ENCODE results near the gene RBBP8.

RBBP8 gene

DNA sequence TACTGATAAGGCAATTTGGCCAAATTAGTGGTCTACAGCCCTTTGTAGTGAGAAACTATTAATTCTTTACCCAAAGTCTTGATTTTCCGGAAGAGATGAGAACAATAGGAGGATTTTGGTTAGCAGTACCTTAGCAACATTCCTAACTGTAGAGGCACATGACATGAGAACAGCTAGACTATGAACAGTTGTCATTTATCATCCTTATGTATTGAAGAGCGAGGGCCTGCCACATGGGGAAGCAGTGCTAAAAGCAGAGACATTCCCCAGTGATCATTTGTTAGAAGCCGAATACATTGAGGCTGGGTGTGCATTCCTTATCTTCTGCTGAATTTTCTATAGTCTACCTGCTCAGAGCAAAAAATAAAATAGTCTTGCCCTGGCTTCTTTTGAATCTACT, 65.2 kb downstream of the RBBP8 start:
- DNase-seq (ENCODE audit: low spot score) = no peak

DNA sequence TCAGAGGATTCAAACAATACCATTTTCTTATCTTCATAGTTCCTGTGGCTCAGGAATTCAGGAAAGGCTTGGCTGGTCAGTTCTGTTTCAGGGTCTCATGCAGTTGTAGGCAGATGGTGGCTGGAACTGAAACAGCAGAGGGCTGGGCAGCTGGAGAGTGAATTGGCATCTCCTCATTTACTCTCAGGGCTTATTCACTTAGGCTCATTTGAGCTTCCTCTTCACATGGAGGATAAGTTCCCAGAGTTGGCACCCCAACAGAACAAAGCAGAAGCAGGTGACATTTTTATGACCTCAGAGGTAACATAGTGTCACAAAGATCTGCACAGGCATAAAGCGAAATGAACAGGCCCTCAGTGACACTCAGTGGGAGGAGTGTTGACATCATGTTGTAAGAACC, 66.1 kb downstream of the RBBP8 start:
- DNase-seq (ENCODE audit: low spot score) = no peak

- no peak for DNase-seq (ENCODE audit: low spot score)
Measured at GRCh38 chr18:22999647-23000046, 66.5 kb downstream of the RBBP8 start.

- no peak for DNase-seq (ENCODE audit: low spot score)
Measured at GRCh38 chr18:23003289-23003688, 70.2 kb downstream of the RBBP8 start.

GRCh38 chr18:23012249-23012648, 79.1 kb downstream of the RBBP8 start:
- DNase-seq (ENCODE audit: low spot score) = no peak

- DNase-seq (ENCODE audit: low spot score) = no peak
Measured at GRCh38 chr18:23020555-23021294, 87.6 kb downstream of the RBBP8 start.

- no peak for DNase-seq (ENCODE audit: low spot score)
Measured at GRCh38 chr18:23021623-23022022, 88.5 kb downstream of the RBBP8 start.

DNA sequence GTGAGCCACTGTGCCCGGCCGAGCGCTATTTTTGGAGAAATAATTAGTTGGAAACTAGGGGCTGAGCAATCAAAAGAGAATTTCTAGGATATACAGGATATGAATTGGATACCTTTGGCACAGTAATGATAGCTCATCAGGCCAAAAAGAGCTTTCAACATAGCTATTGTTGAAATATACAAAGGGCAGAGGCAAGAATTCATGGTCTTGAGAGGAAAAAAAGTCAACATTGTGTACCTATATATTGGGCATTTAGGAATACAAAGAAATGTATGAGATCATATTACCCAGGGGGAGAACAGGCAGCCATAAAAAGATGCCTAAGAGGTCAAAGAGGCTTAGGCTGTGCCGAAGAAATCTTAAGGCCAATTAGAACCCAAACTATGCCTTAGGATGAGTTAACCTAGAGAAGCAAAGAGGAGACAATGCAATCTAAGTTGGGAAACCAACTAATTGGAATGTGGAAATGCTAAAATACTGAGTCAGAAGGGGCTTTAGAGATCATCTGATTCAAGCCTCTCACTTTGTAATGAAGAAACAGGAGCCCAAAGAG, 99.0 kb downstream of the RBBP8 start:
- no peak for DNase-seq (ENCODE audit: low spot score)

DNA sequence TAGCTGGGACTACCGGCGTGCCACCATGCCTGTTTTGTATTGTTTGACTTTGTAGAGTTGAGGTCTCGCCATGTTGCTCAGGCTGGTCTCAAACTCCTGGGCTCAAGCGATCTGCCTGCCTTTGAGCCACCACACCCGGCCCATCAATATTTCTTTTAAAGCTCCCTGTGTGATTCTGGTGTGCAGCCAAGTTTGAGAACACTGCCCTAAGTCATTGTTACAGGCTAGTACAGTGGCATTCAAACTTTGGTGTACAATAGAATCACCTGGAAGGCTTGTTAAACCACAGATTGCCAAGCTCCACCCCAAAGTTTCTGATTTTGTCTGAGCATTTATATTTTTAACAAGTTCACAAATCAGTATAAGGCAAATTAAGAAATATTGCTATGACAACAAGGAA, 99.9 kb downstream of the RBBP8 start:
- no peak for DNase-seq (ENCODE audit: low spot score)

DNA sequence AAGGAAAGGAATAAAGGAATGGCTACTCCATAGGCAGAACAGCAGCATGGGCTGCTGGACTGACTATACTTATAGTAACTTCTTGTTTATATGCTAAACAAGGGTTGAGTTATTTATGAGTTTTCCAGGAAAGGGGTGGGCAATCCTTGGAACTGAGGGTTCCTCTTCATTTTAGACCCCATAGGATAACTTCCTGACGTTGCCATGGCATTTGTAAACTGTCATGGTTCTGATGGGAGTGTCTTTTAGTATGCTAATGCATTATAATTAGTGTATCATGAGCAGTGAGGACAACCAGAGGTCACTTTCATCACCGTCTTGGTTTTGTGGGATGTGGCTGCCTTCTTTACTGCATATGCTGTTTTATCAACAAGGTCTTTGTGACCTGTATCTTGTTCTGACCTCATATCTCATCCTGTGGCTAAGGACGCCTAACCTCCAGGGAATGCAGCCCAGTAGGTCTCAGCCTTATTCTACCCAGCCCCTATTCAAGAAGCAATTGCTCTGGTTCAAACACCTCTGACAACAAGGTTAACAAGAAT, 103.6 kb downstream of the RBBP8 start:
- DNase-seq (ENCODE audit: low spot score) = no peak

DNA sequence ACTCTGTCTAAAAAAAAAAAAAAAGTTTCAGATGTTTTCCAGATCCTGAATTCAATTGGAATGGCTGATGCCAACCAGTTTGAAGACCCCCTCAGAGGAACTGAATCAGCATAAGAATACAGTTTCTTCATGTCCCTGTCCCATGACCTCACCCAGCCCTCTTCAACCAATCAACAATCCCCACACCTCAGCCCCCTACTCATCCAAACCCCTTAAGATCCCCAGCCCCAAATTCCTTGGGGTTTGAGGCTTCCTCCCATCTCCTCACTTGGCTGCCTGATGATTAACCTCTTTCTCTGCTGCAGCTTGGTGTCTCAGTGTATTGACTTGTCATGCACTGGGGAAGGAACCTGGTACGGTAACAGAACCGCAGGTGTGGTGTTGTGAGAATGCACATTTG, 104.5 kb downstream of the RBBP8 start:
- DNase-seq (ENCODE audit: low spot score) = no peak

DNA sequence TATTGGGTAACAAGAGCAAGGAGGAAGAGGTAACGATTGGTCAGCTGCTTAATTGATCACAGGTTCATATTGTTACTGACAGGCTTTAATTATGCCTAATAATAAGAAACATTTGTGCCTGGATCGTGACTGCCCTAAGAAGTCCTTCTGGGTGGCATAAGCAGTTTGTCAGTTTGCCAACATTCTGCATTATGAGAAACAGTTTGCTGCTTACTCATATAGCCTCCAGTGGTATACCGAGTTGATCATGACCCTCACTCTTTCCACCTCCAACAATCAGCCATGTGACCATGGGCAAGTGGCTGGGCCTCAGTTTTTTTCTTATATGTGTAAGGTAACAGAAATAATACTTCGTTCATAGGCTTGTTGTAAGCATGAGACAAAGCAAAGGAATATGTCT, 105.6 kb downstream of the RBBP8 start:
- no peak for DNase-seq (ENCODE audit: low spot score)

DNA sequence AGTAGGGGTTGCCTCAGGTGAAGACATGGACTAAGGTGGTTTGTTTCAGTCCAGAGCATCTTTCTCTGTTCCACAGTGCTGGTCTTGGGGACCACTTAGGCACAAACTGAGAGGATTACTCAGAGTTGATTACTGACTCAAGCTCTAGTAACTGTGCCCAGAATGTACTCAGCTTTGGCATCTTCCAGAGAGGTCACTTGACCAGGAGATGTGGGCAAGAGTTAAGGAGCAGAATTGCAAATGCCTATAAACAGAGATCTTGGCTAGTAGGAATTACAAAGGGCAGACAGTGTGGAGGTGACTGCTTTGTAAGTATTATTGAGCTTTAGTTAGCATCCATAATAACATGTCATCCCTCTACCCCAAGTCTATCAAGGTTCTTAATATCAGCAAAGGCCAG, 109.0 kb downstream of the RBBP8 start:
- no peak for DNase-seq (ENCODE audit: low spot score)

DNA sequence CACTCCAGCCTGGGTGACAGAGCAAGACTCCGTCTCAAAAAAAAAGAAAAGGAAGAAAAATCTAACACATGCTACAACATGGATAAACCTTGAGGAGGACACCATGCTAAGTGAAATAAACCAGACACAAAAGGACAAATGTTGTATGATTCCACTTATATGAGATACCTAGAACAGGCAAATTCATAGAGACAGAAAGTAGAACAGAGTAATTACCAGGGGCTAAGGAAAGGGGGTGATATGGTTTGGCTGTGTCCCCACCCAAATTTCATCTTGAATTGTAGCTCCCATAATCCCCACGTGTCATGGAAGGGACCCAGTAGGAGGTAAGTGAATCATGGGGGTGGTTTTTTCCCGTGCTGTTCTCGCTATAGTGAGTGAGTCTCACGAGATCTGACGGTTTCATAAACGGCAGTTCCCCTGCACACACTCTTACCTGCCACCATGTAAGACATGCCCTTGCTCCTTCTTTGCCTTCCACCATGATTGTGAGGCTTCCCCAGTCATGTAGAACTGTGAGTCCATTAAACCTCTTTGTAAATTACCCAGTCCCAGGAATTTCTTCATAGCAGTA, 110.8 kb downstream of the RBBP8 start:
- DNase-seq (ENCODE audit: low spot score) = no peak

DNA sequence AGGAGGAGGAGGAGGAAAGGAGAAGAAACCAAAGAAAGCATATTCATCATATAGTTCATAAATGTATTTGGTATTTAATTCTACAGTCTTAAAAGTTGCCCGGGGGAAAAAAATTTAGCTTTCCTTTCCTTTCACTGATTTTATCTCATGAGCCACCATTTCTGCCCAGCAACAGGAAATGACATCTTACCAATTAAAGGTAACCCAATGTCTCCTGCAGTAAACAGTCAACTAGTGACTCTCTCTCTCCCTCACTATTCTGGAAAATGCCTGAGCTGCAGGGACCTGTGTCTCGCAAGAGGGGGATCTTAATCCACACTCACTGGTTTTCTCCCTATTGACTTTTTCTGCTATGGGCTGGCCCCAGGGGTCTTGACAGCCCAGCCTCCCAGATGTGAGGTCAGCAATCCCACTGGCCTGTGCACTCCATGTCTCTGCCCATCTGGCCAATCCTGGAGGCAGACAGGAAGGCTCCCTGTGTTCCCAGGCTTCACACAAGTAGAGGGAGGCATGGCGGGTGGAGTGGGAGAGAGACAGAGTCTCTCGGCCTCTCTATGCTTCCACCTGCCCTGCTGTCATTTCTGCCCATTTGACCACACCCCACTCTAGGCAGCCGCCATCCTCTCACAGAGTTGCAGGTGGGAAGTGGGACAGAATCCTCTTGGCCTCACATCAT, 116.7 kb downstream of the RBBP8 start:
- no peak for DNase-seq (ENCODE audit: low spot score)

- peak; percentile 73 for DNase-seq (ENCODE audit: low spot score)
Measured at GRCh38 chr18:23053776-23054457, 120.8 kb downstream of the RBBP8 start.

GRCh38 chr18:23054553-23054952, 121.4 kb downstream of the RBBP8 start:
- DNase-seq (ENCODE audit: low spot score) = no peak

- no peak for DNase-seq (ENCODE audit: low spot score)
Measured at GRCh38 chr18:23056315-23056714, 123.2 kb downstream of the RBBP8 start.

- DNase-seq (ENCODE audit: low spot score) = no peak
Measured at GRCh38 chr18:23057096-23057495, 124.0 kb downstream of the RBBP8 start.

DNA sequence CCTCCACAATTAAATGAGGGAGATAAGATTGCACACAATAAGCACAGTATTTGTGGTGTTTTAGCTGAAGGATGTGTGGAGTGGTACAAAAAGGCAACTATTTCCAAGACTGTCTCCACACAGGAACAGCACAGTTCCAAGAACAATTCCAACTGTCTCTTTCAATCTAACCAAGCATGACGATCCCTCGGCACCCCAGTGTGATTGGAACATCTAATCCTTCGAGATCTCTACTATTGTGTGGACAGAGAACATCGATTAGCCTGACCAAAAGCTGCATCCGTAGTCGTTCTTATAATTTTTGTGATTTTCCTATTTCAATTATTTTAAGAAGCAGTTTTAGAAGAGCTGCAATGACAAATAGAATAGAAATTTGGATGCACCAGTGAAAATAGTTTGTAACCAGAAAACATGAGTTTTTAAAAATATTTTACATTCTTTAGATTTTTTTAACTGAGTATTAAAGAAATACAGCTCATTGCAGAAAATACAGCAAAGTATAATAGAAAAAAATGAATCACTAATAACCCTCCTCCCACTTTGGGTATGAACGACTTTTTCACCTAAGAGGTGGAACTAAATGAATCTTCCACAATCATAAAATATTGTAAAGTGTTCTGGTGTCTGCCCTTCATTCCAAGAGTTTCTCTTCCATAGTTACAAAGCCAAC, 125.8 kb downstream of the RBBP8 start:
- DNase-seq (ENCODE audit: low spot score) = no peak
